ENCODE results near the gene RRP36. TPM values are rescaled to one million over a fixed set of nuclear protein-coding genes. Genes with fewer than 3 reads are reported as not detected.

Gene RRP36
- total and polyA plus RNA-seq, 4 donors = 30.5 to 49.9 (median 37.7) TPM

DNA sequence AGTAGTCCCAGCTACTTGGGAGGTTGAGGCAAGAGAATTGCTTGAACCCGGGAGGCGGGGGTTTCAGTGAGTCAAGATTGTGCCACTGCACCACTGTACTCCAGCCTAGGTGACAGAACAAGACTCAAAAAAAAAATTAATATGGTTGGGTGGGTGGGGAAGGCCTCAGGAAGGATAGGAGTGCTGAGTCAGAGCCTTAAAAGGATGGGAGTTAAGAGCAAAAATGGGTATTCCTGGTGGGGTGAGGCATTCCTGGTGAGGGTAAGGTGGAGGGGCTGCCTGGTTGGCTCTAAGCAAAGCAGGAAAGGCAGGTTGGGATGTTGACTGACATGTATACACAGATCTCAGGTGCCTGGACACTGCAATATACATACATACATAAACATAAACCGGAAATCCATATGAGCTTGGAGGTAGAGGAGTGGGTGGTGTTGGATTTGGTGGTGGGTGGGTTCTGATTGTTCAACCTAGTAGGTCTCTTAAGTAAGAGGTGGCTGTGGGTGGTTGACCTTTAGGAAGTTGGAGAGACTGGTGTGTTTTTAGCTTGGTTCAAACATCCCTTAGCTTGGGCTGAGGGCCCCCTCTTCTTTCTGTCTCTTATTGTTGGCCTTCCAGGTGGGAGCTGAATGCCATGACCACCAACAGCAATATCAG is 1.2 kb upstream of the RRP36 start:
- DNase-seq (no peak), ATAC-seq (ENCODE audit: insufficient read depth, low FRiP score) (no peak)
- H3K27me3 ChIP-seq (ENCODE audit: control insufficient read depth in 3 of 3, insufficient read depth in 3 of 3, low read length in 2 of 3) = no peaks in the 10 kb centered on the region
- H3K4me3 ChIP-seq = no peak overlapping the region
- TF ChIP-seq, protein P1, sequence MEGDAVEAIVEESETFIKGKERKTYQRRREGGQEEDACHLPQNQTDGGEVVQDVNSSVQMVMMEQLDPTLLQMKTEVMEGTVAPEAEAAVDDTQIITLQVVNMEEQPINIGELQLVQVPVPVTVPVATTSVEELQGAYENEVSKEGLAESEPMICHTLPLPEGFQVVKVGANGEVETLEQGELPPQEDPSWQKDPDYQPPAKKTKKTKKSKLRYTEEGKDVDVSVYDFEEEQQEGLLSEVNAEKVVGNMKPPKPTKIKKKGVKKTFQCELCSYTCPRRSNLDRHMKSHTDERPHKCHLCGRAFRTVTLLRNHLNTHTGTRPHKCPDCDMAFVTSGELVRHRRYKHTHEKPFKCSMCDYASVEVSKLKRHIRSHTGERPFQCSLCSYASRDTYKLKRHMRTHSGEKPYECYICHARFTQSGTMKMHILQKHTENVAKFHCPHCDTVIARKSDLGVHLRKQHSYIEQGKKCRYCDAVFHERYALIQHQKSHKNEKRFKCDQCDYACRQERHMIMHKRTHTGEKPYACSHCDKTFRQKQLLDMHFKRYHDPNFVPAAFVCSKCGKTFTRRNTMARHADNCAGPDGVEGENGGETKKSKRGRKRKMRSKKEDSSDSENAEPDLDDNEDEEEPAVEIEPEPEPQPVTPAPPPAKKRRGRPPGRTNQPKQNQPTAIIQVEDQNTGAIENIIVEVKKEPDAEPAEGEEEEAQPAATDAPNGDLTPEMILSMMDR (IDR thresholded peaks at IDR 0.05; ENCODE audit: control extremely low read depth, extremely low read depth) = no peak
- H3K27ac ChIP-seq (ENCODE audit: low read depth in 1 of 2, low read length in 1 of 2) = peak overlapping the region in 1 of 2 donors; percentile 96
- 93 to 95% methylated on average over 3 of the region's 3 CpGs for WGBS, 2 donors
- no peaks in the 10 kb centered on the region for H3K9me3 ChIP-seq (ENCODE audit: control insufficient read depth in 4 of 4, insufficient read depth in 3 of 4, low read length in 3 of 4)
- H3K9ac ChIP-seq (ENCODE audit: insufficient read depth in 1 of 2, low read length in 2 of 2) = no peak overlapping the region
- peaks cover under 1 to 25% (median 18%) of the 10 kb centered on the region in 5 donors for H3K4me1 ChIP-seq (ENCODE audit: control insufficient read depth in 5 of 5, insufficient read depth in 5 of 5, low read length in 5 of 5)
- H3K36me3 ChIP-seq (ENCODE audit: control insufficient read depth in 4 of 4, insufficient read depth in 4 of 4, low read length in 4 of 4) = peaks cover 15 to 40% (median 25%) of the 10 kb centered on the region in 4 donors

DNA sequence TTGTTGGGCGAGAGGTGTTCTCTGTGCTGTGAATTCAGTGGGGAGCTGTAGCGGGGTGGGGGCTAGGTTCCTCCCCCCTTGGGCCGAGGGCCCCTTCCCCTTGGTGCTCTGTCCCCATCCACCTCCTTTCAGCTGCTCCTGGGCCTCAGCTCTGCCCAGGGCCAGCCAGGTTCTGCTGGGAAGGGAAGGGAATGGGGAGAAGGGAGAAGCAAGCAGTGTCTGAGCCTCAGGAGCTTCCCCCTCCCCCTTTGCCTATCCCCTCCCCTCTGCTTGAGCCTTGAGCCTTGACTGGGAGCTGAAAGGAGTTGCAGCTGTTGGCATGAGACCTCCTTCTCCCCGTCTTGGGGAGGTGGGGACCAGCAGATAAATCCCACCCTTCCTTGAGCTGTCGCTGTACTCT is 576 bp upstream of the RRP36 start:
- peak overlapping the region; percentile 90 to 96 for H3K27ac ChIP-seq (ENCODE audit: low read depth in 1 of 2, low read length in 1 of 2)
- no peaks in the 10 kb centered on the region for H3K9me3 ChIP-seq (ENCODE audit: control insufficient read depth in 4 of 4, insufficient read depth in 3 of 4, low read length in 3 of 4)
- H3K4me3 ChIP-seq = no peak overlapping the region
- TF ChIP-seq, protein P1 (IDR thresholded peaks at IDR 0.05; ENCODE audit: control extremely low read depth, extremely low read depth) = no peak
- DNase-seq (peak; percentile 56 to 78 (median 74)), ATAC-seq (ENCODE audit: insufficient read depth, low FRiP score) (no peak)
- H3K4me1 ChIP-seq (ENCODE audit: control insufficient read depth in 5 of 5, insufficient read depth in 5 of 5, low read length in 5 of 5) = peaks cover 0 to 21% (median 14%) of the 10 kb centered on the region in 5 donors
- no peaks in the 10 kb centered on the region for H3K27me3 ChIP-seq (ENCODE audit: control insufficient read depth in 3 of 3, insufficient read depth in 3 of 3, low read length in 2 of 3)
- H3K36me3 ChIP-seq (ENCODE audit: control insufficient read depth in 4 of 4, insufficient read depth in 4 of 4, low read length in 4 of 4) = peaks cover 17 to 42% (median 26%) of the 10 kb centered on the region in 4 donors
- WGBS, 2 donors = 60 to 68% methylated on average over 5 of the region's 5 CpGs
- peak overlapping the region in 1 of 2 donors; percentile 16 for H3K9ac ChIP-seq (ENCODE audit: insufficient read depth in 1 of 2, low read length in 2 of 2)

DNA sequence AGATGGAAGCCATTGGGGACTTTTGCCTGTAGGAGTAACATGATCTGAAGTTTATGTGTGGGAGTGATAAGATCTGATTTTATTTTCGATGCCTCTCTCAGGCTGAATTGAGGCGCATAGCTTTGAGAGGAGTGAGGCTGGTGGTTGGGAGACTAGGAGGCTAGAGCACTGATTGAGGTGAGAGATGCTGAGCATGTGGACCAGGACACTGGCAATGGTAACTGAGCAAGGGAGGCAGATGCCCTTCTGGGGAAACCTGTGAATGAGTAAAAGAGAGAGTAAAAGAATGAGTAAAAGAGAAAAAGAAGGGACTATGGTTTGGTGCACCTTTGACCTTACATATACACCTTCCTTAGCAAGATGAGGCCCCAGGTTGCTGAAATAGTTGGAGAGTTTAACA is 3.0 kb downstream of the RRP36 start:
- WGBS, 2 donors = 91 to 100% methylated on average over 2 of the region's 2 CpGs

More for the DNA sequence above, 3.0 kb downstream of the RRP36 start:
- no peak overlapping the region for H3K27ac ChIP-seq (ENCODE audit: low read depth in 1 of 2, low read length in 1 of 2)
- H3K4me1 ChIP-seq (ENCODE audit: control insufficient read depth in 5 of 5, insufficient read depth in 5 of 5, low read length in 5 of 5) = peaks cover 0 to 14% (median 9%) of the 10 kb centered on the region in 5 donors
- no peaks in the 10 kb centered on the region for H3K27me3 ChIP-seq (ENCODE audit: control insufficient read depth in 3 of 3, insufficient read depth in 3 of 3, low read length in 2 of 3)
- TF ChIP-seq, protein P1 (IDR thresholded peaks at IDR 0.05; ENCODE audit: control extremely low read depth, extremely low read depth) = no peak
- H3K4me3 ChIP-seq = no peak overlapping the region
- ATAC-seq (ENCODE audit: insufficient read depth, low FRiP score) (no peak), DNase-seq (no peak)
- peaks cover 18 to 46% (median 34%) of the 10 kb centered on the region in 4 donors for H3K36me3 ChIP-seq (ENCODE audit: control insufficient read depth in 4 of 4, insufficient read depth in 4 of 4, low read length in 4 of 4)
- no peaks in the 10 kb centered on the region for H3K9me3 ChIP-seq (ENCODE audit: control insufficient read depth in 4 of 4, insufficient read depth in 3 of 4, low read length in 3 of 4)
- peak overlapping the region in 1 of 2 donors; percentile 7 for H3K9ac ChIP-seq (ENCODE audit: insufficient read depth in 1 of 2, low read length in 2 of 2)
